Liver (tissue), 9 donors: ENCODE measurements around the gene PLCD1. TPM values are rescaled to one million over a fixed set of nuclear protein-coding genes. Genes with fewer than 3 reads are reported as not detected.

Experiments used
- DNase-seq: peaks from one replicate; pipeline ENCODE4 v3.0.0-alpha.2; 2017; ENCODE audit warnings: low spot score
- H3K27ac ChIP-seq, 2 donors: one replicate each; pipeline ENCODE4 v1.7.0; 2013; ENCODE audit warnings: inconsistent platforms in 2 of 2, low read length in 2 of 2, control low read depth in 1 of 2, low read depth in 1 of 2, mild to moderate bottlenecking in 1 of 2
- H3K27me3 ChIP-seq, 4 donors: one replicate each; pipeline versions ENCODE4 v1.6.1 to v1.7.0; 2013; ENCODE audit warnings: low read length in 3 of 4, inconsistent platforms in 1 of 4, mild to moderate bottlenecking in 1 of 4, moderate library complexity in 1 of 4; ENCODE audit not compliant: control insufficient read depth in 4 of 4, insufficient read depth in 4 of 4
- H3K36me3 ChIP-seq, 4 donors: one replicate each; pipeline versions ENCODE4 v1.6.1 to v1.7.0; 2013; ENCODE audit warnings: low read length in 3 of 4, mild to moderate bottlenecking in 3 of 4, low read depth in 1 of 4, moderate library complexity in 1 of 4; ENCODE audit not compliant: control insufficient read depth in 4 of 4, insufficient read depth in 3 of 4
- H3K4me1 ChIP-seq, 4 donors: one replicate each; pipeline versions ENCODE4 v1.6.1 to v1.7.0; 2013; ENCODE audit warnings: low read length in 3 of 4, mild to moderate bottlenecking in 3 of 4, moderate library complexity in 1 of 4; ENCODE audit not compliant: control insufficient read depth in 4 of 4, insufficient read depth in 4 of 4
- H3K4me3 ChIP-seq, 3 donors: one replicate each; pipeline versions ENCODE4 v1.6.1 to v1.7.0; 2013; ENCODE audit warnings: low read length in 3 of 3, control low read depth in 1 of 3, low read depth in 1 of 3, mild to moderate bottlenecking in 1 of 3
- H3K9ac ChIP-seq, 2 donors: one replicate each; pipeline ENCODE4 v1.7.0; 2013; ENCODE audit warnings: low read length in 2 of 2, mild to moderate bottlenecking in 2 of 2, moderate library complexity in 2 of 2, control low read depth in 1 of 2, low read depth in 1 of 2
- H3K9me3 ChIP-seq, 4 donors: one replicate each; pipeline versions ENCODE4 v1.6.1 to v1.7.0; 2013; ENCODE audit warnings: low read length in 3 of 4; ENCODE audit not compliant: control insufficient read depth in 4 of 4
- CTCF ChIP-seq: fragments of 150-350 bp; IDR thresholded peaks from 2 replicates; pipeline ENCODE4 v1.5.1; 2017; ENCODE audit warnings: improper control_type of control experiment, low read depth, low read length; ENCODE audit not compliant: missing input control
- EGR1 ChIP-seq, 2 donors: IDR thresholded peaks; 2 replicates each; pipeline ENCODE4 v1.6.1; 2016 to 2018; ENCODE audit warnings: antibody characterized with exemption in 2 of 2, low read depth in 2 of 2
- HNF4A ChIP-seq, 2 donors: conservative IDR thresholded peaks; 2 replicates each; pipeline ENCODE4 v1.6.1; 2016; ENCODE audit warnings: antibody characterized with exemption in 2 of 2, mild to moderate bottlenecking in 2 of 2
- MAX ChIP-seq: IDR thresholded peaks from 2 replicates; pipeline ENCODE4 v1.6.1; 2016; ENCODE audit warnings: antibody characterized with exemption
- NR2F2 ChIP-seq: IDR thresholded peaks from 2 replicates; pipeline ENCODE4 v1.6.1; 2016; ENCODE audit warnings: antibody characterized with exemption
- REST ChIP-seq: IDR thresholded peaks from 2 replicates; pipeline ENCODE4 v1.6.1; 2016; ENCODE audit warnings: antibody characterized with exemption, mild to moderate bottlenecking
- TAF1 ChIP-seq: conservative IDR thresholded peaks from 2 replicates; pipeline ENCODE4 v1.6.1; 2016; ENCODE audit warnings: antibody characterized with exemption, mild to moderate bottlenecking
- WGBS: extraction: QIAGEN DNeasy Blood & Tissue Kit; methylation state at CpG from one replicate; pipeline ENCODE4 v1.1.7; 2013; 5-methylcytosine and 5-hydroxymethylcytosine counted together
- polyA plus RNA-seq, 2 donors: library from polyadenylated mRNA; stranded (reverse) in 1 of 2; unstranded in 1 of 2; fragments of 200-250 nt in 1 of 2; fragments of >200 nt in 1 of 2; fragmentation: Nextera tagmentation in 1 of 2; extraction: Ambion mirVana in 1 of 2; gene quantifications; one replicate each; pipeline versions ENCODE4 v1.2.1 to v1.2.3, GENCODE V29; 2013 to 2015
- total RNA-seq, 2 donors: library from RNA; depleted of rRNA; stranded (reverse); fragments of >200 nt; gene quantifications; one replicate each; pipeline ENCODE4 v1.2.3, GENCODE V29; 2014
- donor health status: healthy.
- donor health status: healthy.
- donor health status: healthy.
- donor health status: healthy.
- donor health status: healthy.

The PLCD1 gene
- total and polyA plus RNA-seq, 4 donors = 6.7 to 10.5 (median 9.1) TPM

- Histone ChIP-seq H3K4me1 (peaks cover 0 to 6% (median 3%) of the 10 kb centered on the region in 4 donors), H3K27me3 (no peaks in the 10 kb centered on the region), H3K36me3 (no peaks in the 10 kb centered on the region), H3K9me3 (no peaks in the 10 kb centered on the region), H3K9ac (no peak overlapping the region), H3K27ac (no peak overlapping the region), H3K4me3 (no peak overlapping the region)
- TF ChIP-seq NR2F2 (no peak), MAX (no peak), HNF4A (conservative IDR thresholded peaks at IDR 0.05) (no peak), REST (no peak), CTCF (no peak)
- no peak for DNase-seq
- WGBS = 85% methylated on average over 9 of the region's 9 CpGs
These were observed 37.0 kb downstream of the PLCD1 start for GRCh38 chr3:37992271-37993066.

- no peak overlapping the region for H3K27ac ChIP-seq
- H3K9ac ChIP-seq = no peak overlapping the region
- DNase-seq = no peak
- H3K36me3 ChIP-seq = no peaks in the 10 kb centered on the region
- no peak overlapping the region for H3K4me3 ChIP-seq
- 79% methylated on average over 7 of the region's 7 CpGs for WGBS
- H3K9me3 ChIP-seq = no peaks in the 10 kb centered on the region
- H3K27me3 ChIP-seq = no peaks in the 10 kb centered on the region
- no peak for TF ChIP-seq TAF1
- TF ChIP-seq EGR1 (IDR thresholded peaks at IDR 0.05; ENCODE audit: low read depth in 2 of 2) = no peak
- TF ChIP-seq MAX = no peak
- TF ChIP-seq CTCF = no peak
- no peak for TF ChIP-seq REST
- H3K4me1 ChIP-seq = peaks cover 0 to 9% (median 4%) of the 10 kb centered on the region in 4 donors
These were observed 37.6 kb downstream of the PLCD1 start for GRCh38 chr3:37991823-37992222.
